Ovary (tissue), 9 donors: ENCODE data around the gene HDLBP. TPM values are rescaled to one million over a fixed set of nuclear protein-coding genes. Genes with fewer than 3 reads are reported as not detected.

Experiments used
- DNase-seq, 5 donors: peaks; one replicate each; pipeline ENCODE4 v3.0.0-alpha.2; 2019 to 2020
- H3K27ac ChIP-seq, 2 donors: fragments of 200-600 bp; one replicate each; pipeline versions ENCODE4 v1.5.1 to v1.8.0; 2019 to 2022
- H3K27me3 ChIP-seq: fragments of 200-600 bp; one replicate; pipeline ENCODE4 v1.8.0; 2022
- H3K36me3 ChIP-seq: fragments of 200-600 bp; sonication (generic); one replicate; pipeline ENCODE4 v1.5.1; 2019
- H3K4me1 ChIP-seq: one replicate; pipeline ENCODE4 v1.8.1; 2013; ENCODE audit warnings: mild to moderate bottlenecking, moderate library complexity; ENCODE audit not compliant: insufficient read depth
- H3K4me3 ChIP-seq: fragments of 200-600 bp; sonication (generic); one replicate; pipeline ENCODE4 v1.5.1; 2017
- H3K9me3 ChIP-seq, 2 donors: fragments of 200-600 bp in 1 of 2; sonication (generic) in 1 of 2; one replicate each; pipeline versions ENCODE4 v1.5.1 to v1.8.1; 2013 to 2019; ENCODE audit warnings: mild to moderate bottlenecking in 1 of 2, moderate library complexity in 1 of 2
- EP300 ChIP-seq: sonication (generic); formaldehyde crosslinking; IDR thresholded peaks from one replicate; pipeline ENCODE4 v1.6.1; 2017; ENCODE audit warnings: antibody characterized with exemption
- POLR2A ChIP-seq: fragments of 450-650 bp; IDR thresholded peaks from one replicate; pipeline ENCODE4 v1.6.1; 2017; ENCODE audit warnings: antibody characterized with exemption, mild to moderate bottlenecking, moderate library complexity
- WGBS, 3 donors: extraction: QIAGEN DNeasy Blood & Tissue Kit in 1 of 3; methylation state at CpG; one replicate each; pipeline versions ENCODE4 v1.1.5 to v1.1.7; 2013 to 2017; 5-methylcytosine and 5-hydroxymethylcytosine counted together
- intact Hi-C, 4 donors: fragments of 100-400 bp; cut with DNase I; formaldehyde crosslinking; loops; one replicate each; pipeline versions ENCODE4 v1.11.0 to v1.15.1; 2022 to 2023
- polyA plus RNA-seq, 2 donors: library from polyadenylated mRNA; stranded (reverse); fragments of 200-250 nt in 1 of 2; fragments of 350-450 nt in 1 of 2; fragmentation: Illumina TruSeq in 1 of 2; extraction: RNeasy Lipid Tissue Mini Kit (QIAGEN cat#74804) in 1 of 2; gene quantifications; one replicate each; pipeline ENCODE4 v1.2.3, GENCODE V29; 2013 to 2014
- total RNA-seq, 7 donors: library from RNA; depleted of rRNA in 2 of 7; stranded (reverse); fragments of >200 nt in 2 of 7; fragmentation: NEBNext Ultra II Directional in 3 of 7; extraction: Animal tissue kit (Norgen Biotek cat#: 25700) in 3 of 7; gene quantifications; one replicate each; pipeline versions ENCODE4 v1.1.0 to v1.2.4, GENCODE V29; 2016 to 2023
- TF ChIP-seq, protein P1 (sequence below), 3 donors: fragments of 450-650 bp in 2 of 3; fragments of 200-600 bp in 1 of 3; IDR thresholded peaks; one replicate each; pipeline versions ENCODE4 v1.5.1 to v1.8.0; 2016 to 2022; ENCODE audit warnings: antibody characterized with exemption in 3 of 3, mild to moderate bottlenecking in 1 of 3
- donor health status: DM: no; HTN: no; CAD: no; lungs with moderate emphysema.
- donor health status: DM: no; HTN: no; CAD: no.
- donor health status: Bipolar disorder and iron deficiency.
- donor health status: DM: yes; HTN: yes; CAD: no.
- donor health status: DM: no; HTN: no; CAD: no.
- donor health status: DM: yes; HTN: yes; CAD: no.

Gene HDLBP
- total and polyA plus RNA-seq, 9 donors, result 145 to 616 (median 359) TPM

DNA sequence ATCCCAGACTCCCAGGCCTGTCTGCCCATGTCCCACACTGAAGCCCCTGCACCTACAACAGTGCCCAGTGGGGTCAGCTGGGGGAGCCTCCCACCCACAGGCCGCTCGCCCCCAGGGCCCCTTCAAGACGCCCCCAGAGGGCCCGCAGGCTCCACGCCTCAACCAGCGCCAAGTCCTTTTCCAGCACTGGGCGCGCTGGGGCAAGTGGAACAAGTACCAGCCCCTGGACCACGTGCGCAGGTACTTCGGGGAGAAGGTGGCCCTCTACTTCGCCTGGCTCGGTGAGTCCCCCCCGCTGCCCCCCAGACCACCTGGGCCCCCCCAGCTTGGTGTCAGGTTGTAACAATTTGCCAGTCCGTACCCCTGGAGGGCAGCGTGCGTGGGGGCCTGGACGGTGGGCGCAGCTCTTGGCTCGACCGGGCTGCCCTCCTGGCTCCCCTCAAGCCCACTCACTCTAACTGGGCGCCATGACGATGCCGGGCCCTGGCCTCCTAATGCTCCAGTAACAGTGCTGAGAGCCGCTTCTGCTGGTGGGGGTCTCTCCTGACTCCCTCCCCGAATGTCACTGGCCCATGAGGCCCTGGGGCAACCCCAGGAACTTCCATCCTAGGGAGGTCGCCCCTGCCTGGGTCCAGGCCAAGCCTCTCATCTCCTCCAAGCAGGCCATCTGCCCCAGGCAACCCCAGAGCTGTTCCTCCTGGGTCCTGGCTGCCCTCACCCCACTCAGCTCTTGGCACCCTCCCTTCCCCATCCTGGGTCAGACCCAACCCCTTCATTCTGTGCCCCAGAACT, 112.1 kb downstream of the HDLBP start:
- intact Hi-C loops, result no loop called here
- DNase-seq, result no peak
- TF ChIP-seq EP300 (no peak), POLR2A (no peak)
- TF ChIP-seq, protein P1, sequence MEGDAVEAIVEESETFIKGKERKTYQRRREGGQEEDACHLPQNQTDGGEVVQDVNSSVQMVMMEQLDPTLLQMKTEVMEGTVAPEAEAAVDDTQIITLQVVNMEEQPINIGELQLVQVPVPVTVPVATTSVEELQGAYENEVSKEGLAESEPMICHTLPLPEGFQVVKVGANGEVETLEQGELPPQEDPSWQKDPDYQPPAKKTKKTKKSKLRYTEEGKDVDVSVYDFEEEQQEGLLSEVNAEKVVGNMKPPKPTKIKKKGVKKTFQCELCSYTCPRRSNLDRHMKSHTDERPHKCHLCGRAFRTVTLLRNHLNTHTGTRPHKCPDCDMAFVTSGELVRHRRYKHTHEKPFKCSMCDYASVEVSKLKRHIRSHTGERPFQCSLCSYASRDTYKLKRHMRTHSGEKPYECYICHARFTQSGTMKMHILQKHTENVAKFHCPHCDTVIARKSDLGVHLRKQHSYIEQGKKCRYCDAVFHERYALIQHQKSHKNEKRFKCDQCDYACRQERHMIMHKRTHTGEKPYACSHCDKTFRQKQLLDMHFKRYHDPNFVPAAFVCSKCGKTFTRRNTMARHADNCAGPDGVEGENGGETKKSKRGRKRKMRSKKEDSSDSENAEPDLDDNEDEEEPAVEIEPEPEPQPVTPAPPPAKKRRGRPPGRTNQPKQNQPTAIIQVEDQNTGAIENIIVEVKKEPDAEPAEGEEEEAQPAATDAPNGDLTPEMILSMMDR (IDR thresholded peaks at IDR 0.05), result no peak
- 93 to 95% (median 94%) methylated on average over 25 to 27 of the region's 27 CpGs for WGBS, 3 donors
- H3K4me1 ChIP-seq, result no peaks in the 10 kb centered on the region
- H3K4me3 ChIP-seq, result no peak overlapping the region
- H3K27ac ChIP-seq, result no peak overlapping the region
- H3K9me3 ChIP-seq, result no peaks in the 10 kb centered on the region
- no peaks in the 10 kb centered on the region for H3K27me3 ChIP-seq
- H3K36me3 ChIP-seq, result no peaks in the 10 kb centered on the region

DNA sequence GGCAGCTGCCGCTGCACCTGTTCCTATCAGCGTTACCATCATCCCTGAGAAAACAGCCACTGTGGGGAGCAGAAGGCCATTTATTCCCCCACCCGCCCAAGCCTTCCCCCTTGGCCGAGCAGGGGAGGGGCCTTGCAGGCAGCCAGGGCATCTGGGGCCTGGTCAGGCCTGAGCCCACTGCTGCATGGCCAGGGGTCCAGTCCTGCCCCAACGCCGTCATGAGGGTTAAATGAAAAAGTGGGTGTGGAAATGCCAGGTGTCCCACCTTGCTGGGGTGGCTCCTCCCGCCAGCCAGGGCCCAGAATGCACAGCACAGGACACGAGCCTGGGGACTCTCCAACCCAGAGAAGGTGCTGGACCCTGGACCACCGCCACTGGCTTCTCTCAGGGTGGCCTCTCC, 112.8 kb downstream of the HDLBP start:
- 92 to 95% (median 92%) methylated on average over 7 to 9 of the region's 9 CpGs for WGBS, 3 donors
- no peaks in the 10 kb centered on the region for H3K4me1 ChIP-seq
- no peak overlapping the region for H3K4me3 ChIP-seq
- no peak for DNase-seq
- no peak overlapping the region for H3K27ac ChIP-seq
- no peaks in the 10 kb centered on the region for H3K9me3 ChIP-seq
- H3K27me3 ChIP-seq, result no peaks in the 10 kb centered on the region
- no peaks in the 10 kb centered on the region for H3K36me3 ChIP-seq
- intact Hi-C loops, result no loop called here
- no peak for TF ChIP-seq EP300
- TF ChIP-seq, protein P1 (IDR thresholded peaks at IDR 0.05), result no peak
- TF ChIP-seq POLR2A, result no peak

DNA sequence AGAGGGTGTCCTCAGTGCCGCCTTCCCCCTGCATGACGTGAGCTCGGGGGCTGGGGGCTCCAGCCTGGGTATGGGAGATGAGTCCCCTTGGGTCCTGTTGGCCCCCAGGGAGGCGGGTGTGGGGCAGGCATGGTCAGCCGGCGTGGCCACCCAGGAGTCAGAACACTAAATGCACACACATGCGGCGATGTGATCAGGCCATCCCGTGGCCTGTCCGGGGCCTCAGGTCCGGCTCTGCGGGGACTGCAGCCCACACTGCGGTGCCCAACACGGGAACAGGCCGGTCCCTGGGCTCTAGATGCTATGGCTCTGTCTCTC, 113.2 kb downstream of the HDLBP start:
- Histone ChIP-seq H3K36me3 (no peaks in the 10 kb centered on the region), H3K27ac (no peak overlapping the region), H3K4me3 (no peak overlapping the region), H3K27me3 (no peaks in the 10 kb centered on the region), H3K9me3 (no peaks in the 10 kb centered on the region), H3K4me1 (no peaks in the 10 kb centered on the region)
- WGBS, 3 donors, result 79 to 87% (median 81%) methylated on average over 15 of the region's 15 CpGs
- no peak for DNase-seq
- intact Hi-C loops, result no loop called here
- TF ChIP-seq EP300 (no peak), POLR2A (no peak)
- TF ChIP-seq, protein P1 (IDR thresholded peaks at IDR 0.05), result no peak

DNA sequence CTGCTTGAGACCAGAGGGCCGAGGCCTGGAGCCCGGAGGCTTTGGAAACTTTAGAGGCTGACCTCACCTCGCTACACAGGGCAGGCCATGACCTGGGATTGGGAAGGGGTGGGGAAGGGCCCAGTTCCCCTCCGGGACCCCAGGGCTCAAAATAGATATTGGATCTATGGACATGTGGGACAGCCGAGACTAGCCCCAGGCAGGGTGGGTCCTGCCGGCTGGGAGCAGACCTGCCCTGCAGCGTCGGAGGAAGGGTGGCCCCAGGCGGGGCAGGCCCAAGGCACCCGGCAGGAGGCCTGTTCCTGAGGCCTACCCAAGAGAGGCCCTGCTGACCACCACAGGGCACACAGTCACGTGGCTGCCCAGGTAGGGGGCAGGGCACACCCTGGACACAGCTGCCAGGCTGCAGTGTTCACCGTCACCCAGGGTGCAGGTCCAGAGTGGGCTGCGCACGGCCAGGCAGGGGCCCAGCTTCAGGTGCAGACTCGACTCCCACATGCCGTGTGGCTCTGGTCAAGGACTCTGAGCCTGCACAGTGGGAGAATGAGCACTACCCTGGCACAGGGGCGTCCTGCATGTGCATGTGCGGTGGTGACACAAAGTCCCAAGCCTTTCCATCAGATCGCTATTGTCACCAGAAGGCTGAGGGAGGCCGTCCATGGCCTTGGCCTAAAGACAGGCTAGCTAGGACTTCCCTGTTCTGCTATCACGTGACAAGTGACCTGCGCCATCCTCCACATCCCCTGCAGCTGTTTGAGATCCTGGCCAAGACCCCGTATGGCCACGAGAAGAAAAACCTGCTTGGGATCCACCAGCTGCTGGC, 113.8 kb downstream of the HDLBP start:
- H3K4me1 ChIP-seq, result no peaks in the 10 kb centered on the region
- H3K36me3 ChIP-seq, result no peaks in the 10 kb centered on the region
- 72 to 80% (median 79%) methylated on average over 24 of the region's 24 CpGs for WGBS, 3 donors
- no peak overlapping the region for H3K4me3 ChIP-seq
- no peak overlapping the region for H3K27ac ChIP-seq
- TF ChIP-seq POLR2A (no peak), EP300 (no peak)
- TF ChIP-seq, protein P1 (IDR thresholded peaks at IDR 0.05), result no peak
- intact Hi-C loops, result no loop called here
- H3K9me3 ChIP-seq, result no peaks in the 10 kb centered on the region
- DNase-seq, result no peak
- no peaks in the 10 kb centered on the region for H3K27me3 ChIP-seq
